ENCODE results near the gene COL9A2.
A peak's percentile ranks its signal among the peaks of the same experiment; 100 is the strongest.

Gene COL9A2

GRCh38 chr1:40317394-40318074 is 448 bp upstream of the COL9A2 start:
- DNase-seq = no peak

GRCh38 chr1:40315795-40316594 is 1.1 kb downstream of the COL9A2 start:
- DNase-seq = no peak

- peak; percentile 43 for DNase-seq
Measured at GRCh38 chr1:40315239-40315794, 1.8 kb downstream of the COL9A2 start.

- DNase-seq = no peak
Measured at GRCh38 chr1:40314721-40315238, 2.3 kb downstream of the COL9A2 start.

GRCh38 chr1:40313958-40314720 is 2.9 kb downstream of the COL9A2 start:
- no peak for DNase-seq

- DNase-seq = no peak
Measured at GRCh38 chr1:40313329-40313957, 3.6 kb downstream of the COL9A2 start.

- no peak for DNase-seq
Measured at GRCh38 chr1:40312238-40313205, 4.6 kb downstream of the COL9A2 start.

GRCh38 chr1:40311692-40312091 is 5.4 kb downstream of the COL9A2 start:
- no peak for DNase-seq

- DNase-seq = no peak
Measured at GRCh38 chr1:40310983-40311642, 6.0 kb downstream of the COL9A2 start.

- DNase-seq = no peak
Measured at GRCh38 chr1:40310129-40310461, 7.0 kb downstream of the COL9A2 start.

GRCh38 chr1:40309374-40310128 is 7.5 kb downstream of the COL9A2 start:
- no peak for DNase-seq

- no peak for DNase-seq
Measured at GRCh38 chr1:40308036-40308727, 8.9 kb downstream of the COL9A2 start.

- DNase-seq = no peak
Measured at GRCh38 chr1:40307186-40307585, 9.9 kb downstream of the COL9A2 start.

GRCh38 chr1:40306296-40306695 is 10.8 kb downstream of the COL9A2 start:
- no peak for DNase-seq

- DNase-seq = no peak
Measured at GRCh38 chr1:40305871-40306270, 11.2 kb downstream of the COL9A2 start.

GRCh38 chr1:40305451-40305850 is 11.6 kb downstream of the COL9A2 start:
- DNase-seq = no peak

- no peak for DNase-seq
Measured at GRCh38 chr1:40303790-40304189, 13.3 kb downstream of the COL9A2 start.

- DNase-seq = no peak
Measured at GRCh38 chr1:40303051-40303771, 13.9 kb downstream of the COL9A2 start.

- no peak for DNase-seq
Measured at GRCh38 chr1:40302475-40302874, 14.6 kb downstream of the COL9A2 start.
